ENCODE measurements around the gene KRTCAP2. TPM values are rescaled to one million over a fixed set of nuclear protein-coding genes. Genes with fewer than 3 reads are reported as not detected.
A peak's percentile ranks its signal among the peaks of the same experiment; 100 is the strongest.

Gene KRTCAP2
- polyA plus RNA-seq, 1 donor (not counting 4 experiments of a cell fraction or from before 2014, with no cell fraction given), result 127 TPM

DNA sequence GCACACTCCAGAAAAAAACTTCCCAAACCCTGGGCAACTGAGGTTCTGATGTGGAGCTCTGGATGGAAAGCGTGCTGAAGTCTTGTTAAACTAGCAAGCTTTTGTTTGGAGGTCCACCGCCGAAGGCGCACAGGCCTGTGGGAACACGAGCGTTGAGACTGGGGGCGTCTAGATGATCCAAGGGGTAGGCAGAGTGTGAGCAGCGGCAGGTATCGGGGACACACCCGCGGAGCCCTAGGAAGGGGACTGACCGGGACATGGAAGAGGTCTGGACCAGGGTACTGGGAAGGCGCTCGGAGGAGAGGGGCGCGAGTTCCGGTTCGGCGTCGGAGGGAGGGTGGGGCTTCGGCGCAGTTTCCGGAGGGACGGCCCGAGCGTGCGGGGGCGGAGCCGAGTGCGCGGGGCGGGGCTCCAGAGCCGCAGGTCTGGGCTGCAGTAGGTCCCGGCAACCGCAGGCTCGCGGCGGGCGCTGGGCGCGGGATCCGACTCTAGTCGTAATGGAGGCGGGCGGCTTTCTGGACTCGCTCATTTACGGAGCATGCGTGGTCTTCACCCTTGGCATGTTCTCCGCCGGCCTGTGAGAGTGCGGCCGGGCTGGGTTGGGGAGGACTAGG is 37.6 kb downstream of the KRTCAP2 start, which contains the start of gene SLC50A1:
Gene SLC50A1 (plus strand): TSS at position 438 of the 614 bp plus-strand sequence. CDS start 60 bp downstream, at position 498.
- Histone ChIP-seq H4K20me1 (ENCODE audit: control insufficient read depth, extremely low read depth, insufficient read depth, low read length) (no peaks in the 10 kb centered on the region), H2AFZ (ENCODE audit: control insufficient read depth, low read length) (peak within 1 kb of the TSS; percentile 73), H3K79me2 (ENCODE audit: control insufficient read depth, insufficient read depth, low read length) (peaks cover 44% of the 10 kb centered on the region), H3K9me1 (ENCODE audit: control insufficient read depth, extremely low read depth, insufficient read depth, low read length) (peaks cover 5% of the 10 kb centered on the region), H3K4me2 (ENCODE audit: control insufficient read depth, extremely low read depth, insufficient read depth, low read depth, low read length) (peak within 1 kb of the TSS; percentile 94), H3K4me3 (ENCODE audit: control insufficient read depth in 2 of 3, extremely low read depth in 1 of 3, insufficient read depth in 2 of 3, low read depth in 1 of 3, low read length in 3 of 3) (peak within 1 kb of the TSS; percentile 67 to 90 (median 77)), H3K36me3 (ENCODE audit: control insufficient read depth in 2 of 2, extremely low read depth in 1 of 2, insufficient read depth in 2 of 2, low read length in 2 of 2) (peaks cover 28 to 48% of the 10 kb centered on the region in 2 experiments), H3K4me1 (ENCODE audit: control insufficient read depth, extremely low read depth, insufficient read depth, low read length) (peaks cover 43% of the 10 kb centered on the region), H3K27ac (ENCODE audit: control insufficient read depth, insufficient read depth, low read length) (peak within 1 kb of the TSS; percentile 100), H3K9me3 (ENCODE audit: control insufficient read depth, low read depth, low read length) (no peaks in the 10 kb centered on the region), H3K27me3 (ENCODE audit: control insufficient read depth, extremely low read depth, insufficient read depth, low read length) (no peaks in the 10 kb centered on the region), H3K9ac (ENCODE audit: control insufficient read depth, extremely low read depth, insufficient read depth, low read length) (peak within 1 kb of the TSS; percentile 99)
- dilution Hi-C loops (cut with MboI; ENCODE audit: extremely low pct_ligation_motif_present, low sequenced_read_pairs), result no loop called here
- FAIRE-seq (no peak), DNase-seq (ENCODE audit: low read depth, low spot score) (no peak)
- no peak for TF ChIP-seq EZH2 (IDR thresholded peaks at IDR 0.05; ENCODE audit: low read length)
- TF ChIP-seq CTCF (optimal IDR thresholded peaks at IDR 0.05 in 1 of 3, IDR thresholded peaks at IDR 0.05 in 1 of 3, conservative IDR thresholded peaks at IDR 0.05 in 1 of 3; ENCODE audit: extremely low read depth in 1 of 3, insufficient read depth in 2 of 3, low read length in 3 of 3), result peak in 1 of 3 experiments; percentile 43

DNA sequence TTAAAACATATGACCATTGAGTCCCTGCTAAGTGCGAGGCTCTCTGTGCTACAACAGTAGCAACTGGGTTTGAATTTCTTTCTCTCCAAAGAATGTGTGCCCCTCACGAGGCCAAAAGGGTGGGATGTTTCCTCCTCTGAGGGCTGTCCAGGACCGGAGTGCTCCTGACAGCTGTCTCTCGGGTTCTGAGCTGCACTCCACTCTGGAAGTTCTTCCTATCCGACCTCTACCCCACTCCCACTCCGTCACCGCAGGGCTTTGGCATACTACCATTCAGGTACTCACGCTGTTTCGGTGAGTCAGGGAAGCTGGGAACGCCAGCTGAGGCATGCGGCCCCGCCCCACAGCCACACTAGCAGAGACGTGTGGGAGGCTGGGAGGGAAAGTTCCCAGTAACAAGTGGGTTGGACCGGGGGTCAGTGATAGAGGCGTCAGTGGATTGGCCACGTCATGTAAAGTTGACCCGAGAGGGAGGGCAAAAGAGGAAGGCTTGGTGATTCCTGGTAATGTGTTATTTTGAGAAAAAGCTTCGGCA is 38.2 kb downstream of the KRTCAP2 start:
- H4K20me1 ChIP-seq (ENCODE audit: control insufficient read depth, extremely low read depth, insufficient read depth, low read length), result no peaks in the 10 kb centered on the region
- H3K4me1 ChIP-seq (ENCODE audit: control insufficient read depth, extremely low read depth, insufficient read depth, low read length), result peaks cover 48% of the 10 kb centered on the region
- H3K27ac ChIP-seq (ENCODE audit: control insufficient read depth, insufficient read depth, low read length), result peak overlapping the region; percentile 100
- H2AFZ ChIP-seq (ENCODE audit: control insufficient read depth, low read length), result no peak overlapping the region
- H3K9me3 ChIP-seq (ENCODE audit: control insufficient read depth, low read depth, low read length), result no peaks in the 10 kb centered on the region
- H3K4me2 ChIP-seq (ENCODE audit: control insufficient read depth, extremely low read depth, insufficient read depth, low read depth, low read length), result peak overlapping the region; percentile 94
- peaks cover 46% of the 10 kb centered on the region for H3K79me2 ChIP-seq (ENCODE audit: control insufficient read depth, insufficient read depth, low read length)
- peaks cover 5% of the 10 kb centered on the region for H3K9me1 ChIP-seq (ENCODE audit: control insufficient read depth, extremely low read depth, insufficient read depth, low read length)
- DNase-seq (ENCODE audit: low read depth, low spot score) (peak; percentile 83), FAIRE-seq (peak; percentile 55)
- TF ChIP-seq CTCF (optimal IDR thresholded peaks at IDR 0.05 in 1 of 3, IDR thresholded peaks at IDR 0.05 in 1 of 3, conservative IDR thresholded peaks at IDR 0.05 in 1 of 3; ENCODE audit: extremely low read depth in 1 of 3, insufficient read depth in 2 of 3, low read length in 3 of 3), result no peak
- no peak for TF ChIP-seq EZH2 (IDR thresholded peaks at IDR 0.05; ENCODE audit: low read length)
- no peaks in the 10 kb centered on the region for H3K27me3 ChIP-seq (ENCODE audit: control insufficient read depth, extremely low read depth, insufficient read depth, low read length)
- peak overlapping the region; percentile 99 for H3K9ac ChIP-seq (ENCODE audit: control insufficient read depth, extremely low read depth, insufficient read depth, low read length)
- H3K4me3 ChIP-seq (ENCODE audit: control insufficient read depth in 2 of 3, extremely low read depth in 1 of 3, insufficient read depth in 2 of 3, low read depth in 1 of 3, low read length in 3 of 3), result peak overlapping the region; percentile 67 to 90 (median 77)
- peaks cover 28 to 49% of the 10 kb centered on the region in 2 experiments for H3K36me3 ChIP-seq (ENCODE audit: control insufficient read depth in 2 of 2, extremely low read depth in 1 of 2, insufficient read depth in 2 of 2, low read length in 2 of 2)
- dilution Hi-C loops (cut with MboI; ENCODE audit: extremely low pct_ligation_motif_present, low sequenced_read_pairs), result no loop called here

All from keratinocyte (primary cell).